GM10847 (cell line): ENCODE results near the gene COBL.

Experiments
- POLR2A ChIP-seq: IDR thresholded peaks from 2 replicates; pipeline ENCODE4 v1.6.1; 2011; ENCODE audit not compliant: insufficient read length; ENCODE audit errors: extremely low read depth

The COBL gene

GRCh38 chr7:51139796-51140195 is 176.8 kb downstream of the COBL start:
- no peak for TF ChIP-seq POLR2A

GRCh38 chr7:51138123-51139085 is 178.2 kb downstream of the COBL start:
- no peak for TF ChIP-seq POLR2A

GRCh38 chr7:51135576-51135975 is 181.0 kb downstream of the COBL start:
- TF ChIP-seq POLR2A = no peak

GRCh38 chr7:51134013-51134441 is 182.6 kb downstream of the COBL start:
- no peak for TF ChIP-seq POLR2A

- no peak for TF ChIP-seq POLR2A
These were observed 183.9 kb downstream of the COBL start for GRCh38 chr7:51132661-51133060.

DNA sequence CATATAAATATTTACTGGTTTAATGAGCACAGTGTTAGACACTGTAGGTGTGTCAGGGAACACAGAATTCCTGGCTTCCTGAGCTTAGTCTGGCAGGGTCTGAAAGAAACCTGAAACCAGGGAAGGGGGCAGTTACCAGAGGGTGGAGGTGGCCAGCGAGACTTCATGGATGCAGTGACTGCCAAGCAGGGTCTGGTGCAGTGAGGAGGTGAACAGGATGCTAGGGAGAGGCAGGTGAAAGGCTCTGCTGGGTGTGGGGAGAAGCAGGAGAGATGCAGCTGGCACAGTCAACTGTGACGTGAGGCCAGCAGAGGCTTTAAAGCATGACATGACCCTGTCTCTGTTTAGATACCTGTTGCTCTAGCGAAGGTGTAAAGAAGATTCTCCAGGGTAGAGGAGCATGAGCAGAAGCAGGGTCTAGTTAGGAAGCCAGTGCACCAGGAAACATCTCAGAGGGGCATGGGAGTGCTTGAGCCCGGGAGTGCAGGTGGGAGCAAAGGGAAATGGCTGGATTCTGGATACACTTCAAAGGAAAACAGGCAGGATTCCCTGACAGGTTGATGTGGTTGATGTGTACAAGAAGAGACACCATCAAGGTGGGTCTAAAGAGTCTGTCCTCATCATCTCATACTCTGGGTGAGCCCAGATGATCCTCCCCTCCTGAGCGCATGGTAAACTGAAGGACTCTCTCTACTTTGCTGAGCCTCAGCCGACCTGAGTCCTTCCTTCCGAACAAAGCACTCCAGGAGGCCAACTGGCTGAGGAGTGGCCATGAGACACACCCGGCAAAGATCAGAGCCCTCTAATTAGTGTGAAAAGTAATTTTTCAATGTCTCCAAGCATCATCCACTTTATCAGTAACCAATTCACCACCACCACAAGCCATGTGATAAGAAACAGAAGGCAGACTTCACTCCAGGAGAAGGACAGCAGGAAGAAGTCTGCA is 186.8 kb downstream of the COBL start:
- no peak for TF ChIP-seq POLR2A

DNA sequence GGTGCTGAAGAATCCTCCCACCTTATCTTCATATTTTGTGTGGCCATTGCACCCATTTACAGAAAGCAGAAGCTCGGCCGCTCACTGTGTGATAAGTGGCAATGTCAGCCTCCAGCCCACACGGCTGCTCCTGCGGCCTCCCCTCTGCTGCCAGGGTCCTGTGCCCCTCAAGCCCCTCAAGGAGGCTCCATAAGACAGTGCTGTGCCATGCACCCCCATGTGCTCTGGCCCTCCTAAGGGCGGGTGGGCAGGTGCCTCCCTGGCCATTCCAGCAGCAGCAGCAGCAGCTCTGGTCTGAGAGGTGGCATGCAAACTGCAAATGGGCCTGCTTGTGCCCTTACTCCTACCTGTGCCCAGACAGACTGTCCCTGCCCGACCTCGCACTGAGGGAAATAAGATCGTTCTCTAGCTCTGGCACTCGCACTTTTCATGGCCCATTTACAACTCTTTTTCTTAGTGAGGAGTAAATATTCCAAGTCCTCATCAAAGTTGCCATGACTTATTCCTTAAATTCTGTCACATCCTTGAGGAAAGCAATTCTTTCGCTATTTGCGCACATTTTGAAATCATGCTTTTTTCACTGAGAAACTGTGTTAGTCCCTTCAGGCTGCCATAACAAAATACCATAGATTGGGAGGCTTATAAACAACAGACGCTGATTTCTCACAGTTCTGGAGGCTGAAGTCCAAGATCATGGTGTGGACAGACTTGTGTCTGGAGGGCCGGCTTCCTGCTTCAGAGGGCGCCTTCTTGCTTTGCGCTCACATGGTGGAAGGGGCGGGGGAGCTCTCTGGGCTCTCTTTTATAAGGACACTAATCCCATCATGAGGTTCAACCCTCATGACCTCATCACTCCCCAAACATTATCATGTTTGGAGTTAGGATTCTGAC is 187.8 kb downstream of the COBL start:
- TF ChIP-seq POLR2A = no peak

DNA sequence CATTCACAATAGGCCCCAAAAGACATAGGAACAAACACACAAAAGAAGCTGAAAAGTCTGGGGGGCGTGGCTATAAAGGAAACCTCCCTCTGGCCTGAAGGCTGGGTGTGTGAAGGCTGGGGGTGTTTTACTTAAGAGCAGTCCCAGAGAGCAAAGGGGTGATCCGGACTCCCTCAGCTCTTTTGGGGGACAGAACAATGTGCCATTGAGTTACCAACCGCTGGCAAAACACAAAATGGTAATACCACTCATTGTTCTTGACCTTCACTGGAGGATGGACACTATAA is 189.0 kb downstream of the COBL start:
- TF ChIP-seq POLR2A = no peak

GRCh38 chr7:51126813-51127617 is 189.6 kb downstream of the COBL start:
- TF ChIP-seq POLR2A = no peak

DNA sequence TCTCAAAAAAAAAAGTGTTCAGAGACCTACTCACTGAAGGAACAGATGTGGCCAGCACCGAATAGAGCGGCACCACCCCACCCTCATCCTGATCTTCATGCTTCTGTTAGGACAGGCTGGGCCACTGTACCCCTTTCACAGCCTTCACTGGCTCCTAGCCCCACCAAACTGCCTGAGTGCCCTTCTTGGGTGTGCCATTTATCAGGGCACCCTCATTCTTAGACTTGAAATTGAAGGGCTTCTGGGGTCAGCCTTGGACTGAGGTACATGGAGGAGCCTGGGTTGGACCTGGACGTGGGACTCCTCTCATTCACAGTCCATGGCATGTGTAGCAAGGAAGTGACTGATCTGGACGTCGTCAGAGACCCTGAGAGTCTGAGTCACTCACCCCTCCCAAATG is 190.3 kb downstream of the COBL start:
- no peak for TF ChIP-seq POLR2A

DNA sequence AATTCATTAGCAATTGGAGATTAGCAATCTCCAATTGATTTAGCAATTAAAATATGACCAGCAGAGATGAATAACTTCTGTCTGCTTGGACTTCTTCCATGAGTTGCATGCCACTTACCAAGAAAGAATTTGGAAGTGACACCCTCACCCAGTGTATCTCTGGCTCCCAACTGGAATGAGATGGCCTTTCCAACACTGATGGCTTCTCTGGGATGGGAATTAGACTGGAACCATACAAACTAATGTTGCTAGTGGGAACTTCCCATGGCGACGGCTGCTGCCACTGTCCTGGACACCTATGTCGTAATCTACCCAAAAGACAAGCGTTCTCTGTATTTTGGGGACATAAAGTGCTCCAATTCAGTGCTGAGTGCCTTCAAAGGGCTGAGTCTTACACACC is 192.3 kb downstream of the COBL start:
- no peak for TF ChIP-seq POLR2A

GRCh38 chr7:51123322-51124019 is 193.1 kb downstream of the COBL start:
- TF ChIP-seq POLR2A = no peak

- no peak for TF ChIP-seq POLR2A
These were observed 194.6 kb downstream of the COBL start for GRCh38 chr7:51121931-51122425.
